ENCODE results near the gene TEDC2.

TEDC2 gene

DNA sequence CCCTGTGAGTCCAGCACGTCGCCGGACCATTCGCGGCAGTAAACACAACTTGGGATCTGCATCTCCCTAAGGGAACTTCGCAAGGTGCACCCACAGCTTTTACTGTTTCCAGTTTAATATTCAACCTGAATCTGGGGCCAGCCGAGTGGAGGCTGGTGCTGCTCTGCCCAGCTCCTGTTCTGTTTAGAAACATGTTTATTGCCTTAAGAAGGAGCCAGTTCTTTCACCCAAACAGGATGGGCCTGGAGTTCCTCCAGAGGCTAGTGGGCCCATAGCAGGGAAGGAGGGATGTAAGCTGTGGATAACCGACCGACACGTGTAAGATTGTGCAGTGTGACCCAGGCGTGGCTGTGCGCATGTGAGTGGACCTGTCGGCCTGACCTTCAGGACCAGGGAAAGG is 32.4 kb downstream of the TEDC2 start:
- H3K27ac ChIP-seq = no peak overlapping the region
- TF ChIP-seq, protein P1, sequence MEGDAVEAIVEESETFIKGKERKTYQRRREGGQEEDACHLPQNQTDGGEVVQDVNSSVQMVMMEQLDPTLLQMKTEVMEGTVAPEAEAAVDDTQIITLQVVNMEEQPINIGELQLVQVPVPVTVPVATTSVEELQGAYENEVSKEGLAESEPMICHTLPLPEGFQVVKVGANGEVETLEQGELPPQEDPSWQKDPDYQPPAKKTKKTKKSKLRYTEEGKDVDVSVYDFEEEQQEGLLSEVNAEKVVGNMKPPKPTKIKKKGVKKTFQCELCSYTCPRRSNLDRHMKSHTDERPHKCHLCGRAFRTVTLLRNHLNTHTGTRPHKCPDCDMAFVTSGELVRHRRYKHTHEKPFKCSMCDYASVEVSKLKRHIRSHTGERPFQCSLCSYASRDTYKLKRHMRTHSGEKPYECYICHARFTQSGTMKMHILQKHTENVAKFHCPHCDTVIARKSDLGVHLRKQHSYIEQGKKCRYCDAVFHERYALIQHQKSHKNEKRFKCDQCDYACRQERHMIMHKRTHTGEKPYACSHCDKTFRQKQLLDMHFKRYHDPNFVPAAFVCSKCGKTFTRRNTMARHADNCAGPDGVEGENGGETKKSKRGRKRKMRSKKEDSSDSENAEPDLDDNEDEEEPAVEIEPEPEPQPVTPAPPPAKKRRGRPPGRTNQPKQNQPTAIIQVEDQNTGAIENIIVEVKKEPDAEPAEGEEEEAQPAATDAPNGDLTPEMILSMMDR (IDR thresholded peaks at IDR 0.05) = no peak
- TF ChIP-seq ZFX (IDR thresholded peaks at IDR 0.05; ENCODE audit: borderline replicate concordance) = no peak

DNA sequence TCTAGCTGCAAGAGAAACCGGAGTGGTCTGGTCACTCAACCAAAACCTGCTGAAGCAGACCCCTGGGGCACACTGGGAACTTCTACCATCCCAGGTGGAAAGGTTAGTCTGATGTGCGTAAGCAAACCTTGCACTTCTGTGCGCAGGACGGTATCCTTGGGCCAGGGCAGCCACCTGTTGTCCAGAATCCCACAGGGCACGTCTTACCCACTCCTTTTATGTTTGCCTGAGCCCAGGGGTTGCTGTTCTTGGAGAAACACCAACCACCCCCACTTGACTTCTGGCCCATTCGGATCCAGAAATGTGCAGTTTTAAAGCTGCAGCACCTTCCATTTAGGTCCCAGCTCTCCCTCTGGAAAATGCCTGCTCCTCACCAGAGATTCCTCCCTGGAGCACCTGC is 33.7 kb downstream of the TEDC2 start:
- TF ChIP-seq, protein P1 (IDR thresholded peaks at IDR 0.05) = no peak
- TF ChIP-seq ZFX (IDR thresholded peaks at IDR 0.05; ENCODE audit: borderline replicate concordance) = no peak

DNA sequence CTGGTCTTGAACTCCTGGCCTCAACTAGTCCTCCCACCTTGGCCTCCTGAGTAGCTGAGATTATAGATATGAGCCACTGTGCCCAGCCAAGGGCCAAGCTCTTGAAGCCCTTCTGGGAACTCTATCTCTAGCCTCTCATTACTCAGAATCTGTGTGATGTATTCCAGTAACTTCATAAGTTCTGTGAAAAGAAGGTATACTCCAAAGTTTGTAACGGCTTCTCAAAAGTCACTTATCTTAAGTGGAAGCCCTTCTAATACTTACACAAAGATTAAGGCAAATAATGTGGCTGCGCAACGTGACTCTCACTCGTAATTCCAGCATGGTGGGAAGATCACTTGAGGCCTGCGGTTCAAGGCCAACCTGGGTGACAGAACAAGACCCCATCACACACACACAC is 34.7 kb downstream of the TEDC2 start:
- H3K27ac ChIP-seq = peak overlapping the region; percentile 76; the same call in 1 of the 2 replicates
- TF ChIP-seq, protein P1 (IDR thresholded peaks at IDR 0.05) = no peak
- no peak for TF ChIP-seq ZFX (IDR thresholded peaks at IDR 0.05; ENCODE audit: borderline replicate concordance)

More for the DNA sequence above, 33.7 kb downstream of the TEDC2 start:
- H3K27ac ChIP-seq = no peak overlapping the region

DNA sequence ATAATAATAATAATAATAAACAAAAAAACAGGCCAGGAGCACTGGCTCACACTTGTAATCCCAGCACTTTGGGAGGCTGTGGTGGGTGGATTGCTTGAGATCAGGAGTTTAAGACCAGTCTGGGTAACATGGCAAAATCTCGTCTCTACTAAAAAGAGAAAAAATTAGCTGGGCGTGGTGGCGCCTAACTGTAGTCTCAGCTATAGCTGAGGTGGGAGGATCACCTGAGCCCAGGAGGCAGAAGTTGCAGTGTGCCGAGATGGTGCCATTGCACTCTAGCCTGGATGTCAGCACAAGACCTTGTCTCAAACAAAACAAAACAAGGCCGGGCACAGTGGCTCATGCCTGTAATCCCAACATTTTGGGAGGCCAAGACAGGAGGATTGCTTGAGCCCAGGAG is 35.1 kb downstream of the TEDC2 start:
- TF ChIP-seq, protein P1 (IDR thresholded peaks at IDR 0.05) = no peak
- no peak for TF ChIP-seq ZFX (IDR thresholded peaks at IDR 0.05; ENCODE audit: borderline replicate concordance)
- peak overlapping the region; percentile 76 for H3K27ac ChIP-seq

DNA sequence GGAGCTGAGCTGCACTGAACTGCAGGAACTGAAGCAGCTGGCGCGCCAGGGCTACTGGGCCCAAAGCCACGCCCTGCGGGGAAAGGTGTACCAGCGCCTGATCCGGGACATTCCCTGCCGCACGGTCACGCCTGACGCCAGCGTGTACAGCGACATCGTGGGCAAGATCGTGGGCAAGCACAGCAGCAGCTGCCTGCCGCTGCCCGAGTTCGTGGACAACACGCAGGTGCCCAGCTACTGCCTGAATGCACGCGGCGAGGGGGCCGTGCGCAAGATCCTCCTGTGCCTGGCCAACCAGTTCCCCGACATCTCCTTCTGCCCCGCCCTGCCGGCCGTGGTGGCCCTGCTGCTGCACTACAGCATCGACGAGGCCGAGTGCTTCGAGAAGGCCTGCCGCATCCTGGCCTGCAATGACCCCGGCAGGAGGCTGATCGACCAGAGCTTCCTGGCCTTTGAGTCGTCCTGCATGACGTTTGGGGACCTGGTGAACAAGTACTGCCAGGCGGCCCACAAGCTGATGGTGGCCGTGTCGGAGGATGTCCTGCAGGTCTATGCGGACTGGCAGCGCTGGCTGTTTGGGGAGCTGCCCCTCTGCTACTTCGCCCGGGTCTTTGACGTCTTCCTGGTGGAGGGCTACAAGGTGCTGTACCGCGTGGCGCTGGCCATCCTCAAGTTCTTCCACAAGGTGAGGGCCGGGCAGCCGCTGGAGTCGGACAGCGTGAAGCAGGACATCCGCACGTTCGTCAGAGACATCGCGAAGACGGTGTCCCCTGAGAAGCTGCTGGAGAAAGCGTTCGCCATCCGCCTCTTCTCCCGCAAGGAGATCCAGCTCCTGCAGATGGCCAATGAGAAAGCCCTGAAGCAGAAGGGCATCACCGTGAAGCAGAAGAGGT is 36.6 kb downstream of the TEDC2 start:
- TF ChIP-seq ZFX (IDR thresholded peaks at IDR 0.05; ENCODE audit: borderline replicate concordance) = no peak
- TF ChIP-seq, protein P1 (IDR thresholded peaks at IDR 0.05) = no peak
- peak overlapping the region; percentile 76 for H3K27ac ChIP-seq

DNA sequence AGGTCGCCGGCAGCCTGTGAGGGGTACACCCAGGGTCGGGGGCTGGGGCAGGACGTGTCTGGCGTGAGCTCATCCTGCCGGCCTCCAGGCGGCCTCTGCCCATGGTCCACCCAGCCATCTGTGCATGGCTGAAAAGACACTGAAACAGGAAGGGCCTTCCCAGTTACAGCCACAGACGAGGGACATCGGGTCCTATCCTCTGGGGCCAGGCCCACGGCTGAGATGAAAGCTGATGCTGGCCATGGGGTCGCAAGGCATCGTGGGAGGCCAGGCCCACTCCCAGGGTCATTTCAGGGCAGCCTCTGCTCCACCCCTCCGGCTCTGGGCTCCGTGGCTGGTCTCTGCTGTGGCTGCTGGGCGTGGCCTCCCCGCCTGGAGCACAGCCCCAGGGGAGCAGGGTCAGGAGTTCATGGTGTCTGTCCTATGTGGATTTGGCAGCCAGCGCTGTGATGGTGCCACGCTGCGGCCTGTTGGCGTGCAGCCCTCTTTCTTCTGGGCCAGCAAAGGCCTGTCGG is 37.3 kb downstream of the TEDC2 start:
- no peak for TF ChIP-seq ZFX (IDR thresholded peaks at IDR 0.05; ENCODE audit: borderline replicate concordance)
- TF ChIP-seq, protein P1 (IDR thresholded peaks at IDR 0.05) = no peak

More for the DNA sequence above, 37.3 kb downstream of the TEDC2 start:
- H3K27ac ChIP-seq = peak overlapping the region; percentile 76

Data from 22Rv1 (cell line).